H1 (cell line): ENCODE measurements around the gene TMEM115. TPM values are rescaled to one million over a fixed set of nuclear protein-coding genes. Genes with fewer than 3 reads are reported as not detected.

Experiments
- CTCF ChIA-PET: fragments of 300-600 bp; sonication (Branson Sonifier 250); formaldehyde crosslinking; loops from one replicate; lab custom pipeline; 2021; ENCODE audit not compliant: partially characterized antibody; lab: Charles Lee
- POLR2A ChIA-PET: fragments of 300-600 bp; sonication (Branson Sonifier 250); formaldehyde crosslinking; loops from one replicate; lab custom pipeline; 2021; ENCODE audit warnings: inconsistent platforms; ENCODE audit not compliant: partially characterized antibody; lab: Charles Lee
- DNase-seq, 2 experiments: peaks; one replicate each; pipeline versions ENCODE4 v3.0.0 to v3.0.0-alpha.2; 2010 to 2022; ENCODE audit warnings: low spot score in 2 of 2, low read depth in 1 of 2, mixed read lengths in 1 of 2
- FAIRE-seq: peaks from 2 replicates; lab custom pipeline; 2011; peaks lifted over from hg19 to GRCh38; lab: Jason Lieb, UNC
- H2AFZ ChIP-seq: 2 replicates; pipeline ENCODE4 v1.8.1; 2012; ENCODE audit warnings: low read length, inconsistent platforms
- H2AK5ac ChIP-seq: 2 replicates; pipeline ENCODE4 v1.6.1; 2013; ENCODE audit warnings: low read depth, low read length
- H2BK120ac ChIP-seq: replicated peaks from 2 replicates; pipeline ENCODE3; 2013; ENCODE audit warnings: low read depth, low read length, inconsistent platforms
- H2BK12ac ChIP-seq: 2 replicates; pipeline ENCODE4 v1.6.1; 2013; ENCODE audit warnings: low read depth, low read length
- H2BK15ac ChIP-seq: 2 replicates; pipeline ENCODE4 v1.6.1; 2013; ENCODE audit warnings: low read length
- H2BK20ac ChIP-seq: 2 replicates; pipeline ENCODE4 v1.6.1; 2013; ENCODE audit warnings: low read length
- H2BK5ac ChIP-seq: 2 replicates; pipeline ENCODE4 v1.6.1; 2013; ENCODE audit warnings: low read depth, low read length
- H3K14ac ChIP-seq: 2 replicates; pipeline ENCODE4 v1.6.1; 2013; ENCODE audit warnings: inconsistent platforms; ENCODE audit not compliant: insufficient read length
- H3K18ac ChIP-seq: 2 replicates; pipeline ENCODE4 v1.6.1; 2013; ENCODE audit warnings: low read length; ENCODE audit errors: extremely low read depth
- H3K23ac ChIP-seq: 2 replicates; pipeline ENCODE4 v1.6.1; 2013; ENCODE audit warnings: inconsistent platforms; ENCODE audit not compliant: insufficient read length
- H3K23me2 ChIP-seq: 2 replicates; pipeline ENCODE4 v1.6.1; 2013; ENCODE audit warnings: low read depth, low read length
- H3K27ac ChIP-seq: 2 replicates; pipeline ENCODE4 v1.6.1; 2011; ENCODE audit warnings: low read depth, low read length, inconsistent platforms
- H3K27me3 ChIP-seq, 4 experiments: replicated peaks in 1 of 4; 1 replicate in 1 of 4; 2 replicates in 3 of 4; pipeline versions ENCODE4 v1.6.1 to v1.8.1; 2011 to 2013; ENCODE audit warnings: low read length in 3 of 4, mild to moderate bottlenecking in 3 of 4, inconsistent platforms in 2 of 4, mixed read lengths in 2 of 4, moderate library complexity in 1 of 4; ENCODE audit not compliant: control insufficient read depth in 3 of 4, insufficient read depth in 3 of 4; ENCODE audit errors: extremely low read depth in 1 of 4
- H3K36me3 ChIP-seq, 4 experiments: 2 replicates each; pipeline versions ENCODE4 v1.6.1 to v1.8.1; 2011 to 2013; ENCODE audit warnings: mild to moderate bottlenecking in 4 of 4, low read length in 3 of 4, moderate library complexity in 2 of 4, control low read depth in 1 of 4, inconsistent platforms in 1 of 4; ENCODE audit not compliant: insufficient read depth in 4 of 4, control insufficient read depth in 2 of 4
- H3K4ac ChIP-seq: replicated peaks from 2 replicates; pipeline ENCODE3; 2013; ENCODE audit warnings: low read length, low read depth, mixed read lengths, inconsistent platforms; ENCODE audit not compliant: insufficient read length
- H3K4me1 ChIP-seq, 4 experiments: replicated peaks in 1 of 4; 1 replicate in 1 of 4; 2 replicates in 3 of 4; pipeline versions ENCODE4 v1.6.1 to v1.8.1; 2011 to 2013; ENCODE audit warnings: low read length in 3 of 4, inconsistent platforms in 2 of 4, mixed read lengths in 1 of 4; ENCODE audit not compliant: insufficient read depth in 4 of 4, control insufficient read depth in 3 of 4
- H3K4me2 ChIP-seq, 2 experiments: 2 replicates each; pipeline versions ENCODE4 v1.6.1 to v1.8.1; 2011 to 2013; ENCODE audit warnings: low read depth in 2 of 2, low read length in 2 of 2, control low read depth in 1 of 2, inconsistent platforms in 1 of 2, mild to moderate bottlenecking in 1 of 2; ENCODE audit not compliant: insufficient read depth in 1 of 2
- H3K4me3 ChIP-seq, 4 experiments: fragments of 200-600, 300-600 bp in 1 of 4; sonication (generic), shearing (Covaris generic), sonication (Bioruptor Twin) in 1 of 4; 2 replicates each; pipeline versions ENCODE4 v1.5.1 to v1.8.1; 2011 to 2016; ENCODE audit warnings: low read length in 4 of 4, low read depth in 3 of 4, control low read depth in 2 of 4, inconsistent platforms in 2 of 4, mild to moderate bottlenecking in 2 of 4, mixed read lengths in 1 of 4, moderate library complexity in 1 of 4; ENCODE audit not compliant: insufficient read depth in 2 of 4; ENCODE audit errors: extremely low read depth in 1 of 4
- H3K56ac ChIP-seq: replicated peaks from 2 replicates; pipeline ENCODE3; 2013; ENCODE audit warnings: low read depth, mild to moderate bottlenecking, mixed read lengths, low read length, inconsistent platforms; ENCODE audit not compliant: insufficient read length
- H3K79me1 ChIP-seq: 2 replicates; pipeline ENCODE4 v1.6.1; 2013; ENCODE audit warnings: low read depth, low read length, control low read depth
- H3K79me2 ChIP-seq, 2 experiments: 2 replicates each; pipeline versions ENCODE4 v1.6.1 to v1.8.1; 2012 to 2013; ENCODE audit warnings: low read length in 2 of 2, mild to moderate bottlenecking in 2 of 2, inconsistent platforms in 1 of 2; ENCODE audit not compliant: insufficient read depth in 2 of 2, control insufficient read depth in 1 of 2
- H3K9ac ChIP-seq, 4 experiments: replicated peaks in 1 of 4; 1 replicate in 1 of 4; 2 replicates in 3 of 4; pipeline versions ENCODE4 v1.6.1 to v1.8.1; 2011 to 2013; ENCODE audit warnings: low read depth in 3 of 4, low read length in 3 of 4, control low read depth in 2 of 4, mild to moderate bottlenecking in 2 of 4, moderate library complexity in 2 of 4, inconsistent platforms in 1 of 4; ENCODE audit errors: extremely low read depth in 1 of 4
- H3K9me3 ChIP-seq, 2 experiments: 2 replicates each; pipeline versions ENCODE4 v1.6.1 to v1.8.1; 2012 to 2013; ENCODE audit warnings: mild to moderate bottlenecking in 2 of 2, moderate library complexity in 2 of 2, control low read depth in 1 of 2, inconsistent platforms in 1 of 2, low read depth in 1 of 2, low read length in 1 of 2, mixed read lengths in 1 of 2; ENCODE audit not compliant: insufficient read depth in 2 of 2
- H4K20me1 ChIP-seq, 2 experiments: replicated peaks in 1 of 2; 2 replicates each; pipeline versions ENCODE3 to v1.8.1; 2011 to 2013; ENCODE audit warnings: inconsistent platforms in 2 of 2, low read length in 2 of 2, mild to moderate bottlenecking in 1 of 2; ENCODE audit not compliant: insufficient read depth in 2 of 2, control insufficient read depth in 1 of 2
- H4K5ac ChIP-seq: 2 replicates; pipeline ENCODE4 v1.6.1; 2013; ENCODE audit warnings: low read length, low read depth, mixed read lengths, inconsistent platforms; ENCODE audit not compliant: insufficient read length
- H4K8ac ChIP-seq: 2 replicates; pipeline ENCODE4 v1.8.0; 2013; ENCODE audit warnings: mild to moderate bottlenecking, moderate library complexity, low read length, inconsistent platforms; ENCODE audit not compliant: insufficient read depth; ENCODE audit errors: extremely low read depth
- H4K91ac ChIP-seq: replicated peaks from 2 replicates; pipeline ENCODE3; 2013; ENCODE audit warnings: low read length, mixed read lengths, inconsistent platforms; ENCODE audit not compliant: insufficient read length
- RAD21 ChIP-seq, 2 experiments: IDR thresholded peaks in 1 of 2; conservative IDR thresholded peaks in 1 of 2; 2 replicates each; pipeline ENCODE4 v1.6.1; 2011; ENCODE audit warnings: low read depth in 2 of 2, low read length in 2 of 2, improper control_type of control experiment in 1 of 2, inconsistent platforms in 1 of 2, mild to moderate bottlenecking in 1 of 2, moderate library complexity in 1 of 2
- WGBS, 2 experiments: shearing (Covaris generic) in 1 of 2; methylation state at CpG; one replicate each; pipeline versions ENCODE4 v1.1.6 to v1.1.7; 2013 to 2015; ENCODE audit warnings: low lambda C conversion rate in 2 of 2, mixed read lengths in 2 of 2, inconsistent platforms in 1 of 2, low coverage in 1 of 2, missing lambda C conversion rate in 1 of 2; ENCODE audit not compliant: insufficient replicate concordance in 2 of 2, insufficient coverage in 1 of 2, insufficient read length in 1 of 2; ENCODE audit errors: extremely low coverage in 1 of 2, missing lambda C conversion rate in 1 of 2; 5-methylcytosine and 5-hydroxymethylcytosine counted together
- polyA plus RNA-seq, 7 experiments: library from polyadenylated mRNA; depleted of rRNA in 3 of 7; stranded (reverse) in 5 of 7; unstranded in 2 of 7; fragments of >200 nt in 5 of 7; fragments of 200-250 nt in 2 of 7; gene quantifications; 1 replicate in 5 of 7; 2 replicates in 1 of 7; 4 replicates in 1 of 7; pipeline versions ENCODE4 v1.2.1 to v1.2.3, GENCODE V29; 2011 to 2013; ENCODE audit warnings: missing spikeins in 2 of 7, mixed read lengths in 2 of 7
- total RNA-seq: library from RNA; stranded (reverse); fragmentation: NEBNext Ultra II Directional; extraction: Animal tissue kit (Norgen Biotek cat#: 25700); gene quantifications from 2 replicates; pipeline ENCODE4 v1.2.1, GENCODE V29; 2021

The TMEM115 gene
- total and polyA plus RNA-seq, 2 of the 8 experiments (the other 6 are each of a cell fraction or from before 2014, with no cell fraction given), result 25.4 to 32.4 TPM

DNA sequence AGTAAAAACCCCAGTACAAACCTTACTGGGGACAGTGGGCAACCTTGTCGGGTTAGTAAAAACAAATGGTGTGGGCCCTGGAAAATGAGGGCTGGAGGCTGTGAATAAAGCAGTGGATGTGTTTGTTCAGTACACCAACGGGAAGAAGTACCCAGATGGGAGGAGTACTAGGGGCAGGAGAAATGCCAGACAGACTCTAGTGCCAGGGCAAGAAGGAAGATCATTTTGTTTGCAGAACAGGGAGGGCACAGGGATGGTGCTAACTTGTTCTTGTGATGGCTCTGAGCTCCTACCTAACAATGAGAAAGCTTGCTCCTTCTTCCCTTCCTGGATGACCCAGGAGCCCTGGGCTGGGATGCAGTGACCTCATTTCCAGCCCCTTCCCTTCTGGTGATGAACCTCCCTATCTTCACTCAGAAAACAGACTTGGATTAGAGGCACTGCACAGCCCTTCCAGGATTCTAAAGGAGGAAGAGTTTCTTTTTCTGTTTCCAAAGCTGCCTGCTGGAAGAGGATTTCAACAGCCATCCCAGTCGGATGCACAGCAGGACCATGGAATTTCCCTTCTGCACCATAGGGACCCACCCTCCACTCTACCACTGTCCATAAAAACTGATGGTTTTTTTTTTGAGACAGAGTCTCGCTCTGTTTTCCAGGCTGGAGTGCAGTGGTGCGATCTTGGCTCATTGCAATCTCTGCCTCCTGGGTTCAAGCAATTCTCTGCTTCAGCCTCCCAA lies 24.8 kb downstream of the TMEM115 start:
- Histone ChIP-seq H3K4me1 (peaks cover 0 to 8% (median 3%) of the 10 kb centered on the region in 4 experiments; a peak in 2 of 7 replicates), H2BK5ac (no peak overlapping the region), H3K23me2 (peaks cover 10% of the 10 kb centered on the region), H2BK12ac (no peak overlapping the region), H2AK5ac (no peak overlapping the region), H2AFZ (no peak overlapping the region), H3K14ac (no peak overlapping the region), H3K79me2 (peaks cover 0 to 28% of the 10 kb centered on the region in 2 experiments; a peak in 2 of 4 replicates), H3K27me3 (peaks cover 4 to 16% (median 11%) of the 10 kb centered on the region in 4 experiments), H3K4me2 (no peak overlapping the region), H4K20me1 (peaks cover 8 to 12% of the 10 kb centered on the region in 2 experiments), H3K23ac (no peak overlapping the region), H3K56ac (no peak overlapping the region), H3K36me3 (peaks cover 4 to 24% (median 20%) of the 10 kb centered on the region in 4 experiments; a peak in 7 of 8 replicates), H3K27ac (no peak overlapping the region), H2BK120ac (no peak overlapping the region), H3K79me1 (peaks cover 6% of the 10 kb centered on the region; the same call in 1 of the 2 replicates), H4K5ac (no peak overlapping the region), H3K4me3 (no peak overlapping the region), H3K18ac (no peak overlapping the region), H3K9ac (no peak overlapping the region), H3K4ac (no peak overlapping the region), H2BK15ac (no peak overlapping the region), H2BK20ac (no peak overlapping the region), H4K8ac (no peak overlapping the region), H4K91ac (no peak overlapping the region), H3K9me3 (no peaks in the 10 kb centered on the region)
- FAIRE-seq (no peak), DNase-seq (no peak)
- POLR2A ChIA-PET, result interaction anchor here (1.1 to 4.4 kb wide), 2 partner anchors 11 to 16 kb away, joined by 3 to 40 read pairs; partner anchors contain the start of gene HYAL2
- CTCF ChIA-PET, result interaction anchor here (2.0 to 7.7 kb wide), 2 partner anchors 12 to 60 kb away, joined by 5 to 60 read pairs; partner anchors contain the start of gene HYAL2
- 86% methylated on average over 5 of the region's 5 CpGs; no CpG with 5 or more reads in 1 of the 2 experiments for WGBS, 2 experiments
- no peak for TF ChIP-seq RAD21 (IDR thresholded peaks at IDR 0.05 in 1 of 2, conservative IDR thresholded peaks at IDR 0.05 in 1 of 2; ENCODE audit: low read depth in 2 of 2, low read length in 2 of 2)
